Measurements from ENCODE around the gene CHRM1.
"Not testable (repeated sequence)": the region's sequence is repeated elsewhere in the genome, so short reads cannot be mapped to it uniquely, and the experiment has no call there.

Gene CHRM1, protein sequence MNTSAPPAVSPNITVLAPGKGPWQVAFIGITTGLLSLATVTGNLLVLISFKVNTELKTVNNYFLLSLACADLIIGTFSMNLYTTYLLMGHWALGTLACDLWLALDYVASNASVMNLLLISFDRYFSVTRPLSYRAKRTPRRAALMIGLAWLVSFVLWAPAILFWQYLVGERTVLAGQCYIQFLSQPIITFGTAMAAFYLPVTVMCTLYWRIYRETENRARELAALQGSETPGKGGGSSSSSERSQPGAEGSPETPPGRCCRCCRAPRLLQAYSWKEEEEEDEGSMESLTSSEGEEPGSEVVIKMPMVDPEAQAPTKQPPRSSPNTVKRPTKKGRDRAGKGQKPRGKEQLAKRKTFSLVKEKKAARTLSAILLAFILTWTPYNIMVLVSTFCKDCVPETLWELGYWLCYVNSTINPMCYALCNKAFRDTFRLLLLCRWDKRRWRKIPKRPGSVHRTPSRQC

DNA sequence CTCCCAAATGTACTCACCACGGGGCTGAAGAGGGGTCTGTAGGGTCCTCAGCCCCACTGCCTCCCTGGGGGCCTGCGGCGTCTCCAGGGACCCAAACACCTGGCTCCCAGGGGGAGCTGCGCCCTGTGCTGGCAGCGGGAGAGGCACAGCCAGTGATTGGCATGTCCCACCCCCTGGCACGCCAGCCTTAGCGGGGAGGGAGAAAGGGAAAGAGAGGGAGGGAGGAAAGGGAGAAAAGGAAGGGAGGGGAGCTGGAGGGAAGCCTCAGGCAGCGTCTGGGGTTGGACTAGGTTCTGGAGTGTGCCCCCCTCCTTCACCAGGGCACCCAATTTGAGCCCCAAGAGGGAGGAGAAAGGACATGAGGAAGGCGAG, at the start of gene CHRM1:
TSS of gene CHRM1 (minus strand) at position 163 of the 372 bp plus-strand sequence. CDS start 10,263 bp downstream, outside the sequence.
- no peak for DNase-seq (ENCODE audit: low read depth)

GRCh38 chr11:62965574-62965973, 44.4 kb upstream of the CHRM1 start:
- no peak for DNase-seq (ENCODE audit: low read depth)

GRCh38 chr11:62962391-62962790, 41.2 kb upstream of the CHRM1 start:
- DNase-seq (ENCODE audit: low read depth), result no peak

GRCh38 chr11:62961017-62961570, 39.9 kb upstream of the CHRM1 start:
- DNase-seq (ENCODE audit: low read depth), result no peak

- DNase-seq (ENCODE audit: low read depth), result no peak
Measured at GRCh38 chr11:62959422-62959980, 38.3 kb upstream of the CHRM1 start.

GRCh38 chr11:62958547-62959421, 37.6 kb upstream of the CHRM1 start:
- peak; percentile 8 for DNase-seq (ENCODE audit: low read depth)

DNA sequence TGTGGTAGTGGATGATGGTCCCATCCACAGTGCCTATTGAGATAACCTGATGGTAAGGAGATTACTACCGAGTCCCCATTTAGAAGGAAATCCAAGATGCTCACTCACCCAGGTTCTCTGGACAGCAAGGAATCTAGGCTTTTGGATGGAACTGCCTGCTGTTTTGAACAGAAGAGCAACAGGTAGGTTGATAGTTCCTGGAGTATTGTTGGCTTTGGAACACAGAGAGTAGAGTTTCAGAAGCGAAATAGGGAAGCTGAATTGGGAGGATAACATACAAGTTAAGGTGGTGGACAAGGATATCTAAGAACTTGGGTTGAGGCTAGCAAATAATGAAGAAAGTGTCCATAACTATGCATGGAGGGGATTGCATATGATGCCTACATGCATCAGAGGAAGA, 36.0 kb upstream of the CHRM1 start:
- no peak for DNase-seq (ENCODE audit: low read depth)

DNA sequence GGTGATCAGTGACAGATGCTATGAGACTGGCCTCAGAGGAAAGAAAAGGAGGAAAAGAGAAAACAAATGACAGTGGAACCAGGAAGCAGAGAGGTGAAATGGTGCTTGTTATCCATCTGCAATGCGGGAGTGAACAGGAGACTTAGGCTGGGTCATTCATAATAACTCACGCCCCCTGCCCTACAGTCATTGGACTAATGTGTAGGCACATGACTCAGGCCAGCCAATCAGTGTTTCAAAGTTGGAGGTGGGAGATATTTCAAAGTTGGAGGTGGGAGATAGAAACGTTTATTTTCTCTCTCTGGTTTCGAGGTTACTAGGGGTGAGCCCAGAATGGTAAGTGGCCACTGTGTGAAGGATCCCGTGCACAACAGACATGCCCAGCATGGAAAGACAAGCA, 33.3 kb upstream of the CHRM1 start:
- DNase-seq (ENCODE audit: low read depth), result no peak

DNA sequence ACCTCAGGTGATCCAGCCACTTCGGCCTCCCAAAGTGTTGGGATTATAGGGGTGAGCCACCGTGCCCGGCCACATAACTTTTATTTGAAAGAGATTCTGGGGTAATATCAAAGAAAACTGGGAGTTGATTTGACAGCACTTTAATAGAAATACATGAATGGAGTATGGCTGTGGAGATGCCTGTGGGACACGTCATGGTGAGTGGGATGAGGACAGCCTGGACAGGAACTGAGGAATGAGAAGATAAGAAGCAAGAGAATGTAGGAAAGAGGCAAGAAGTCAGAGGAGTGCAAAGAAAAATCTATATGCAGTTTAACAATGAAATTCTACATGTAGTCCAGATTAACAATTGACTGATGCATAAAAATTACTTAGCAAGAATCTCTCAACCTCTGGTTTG, 32.6 kb upstream of the CHRM1 start:
- DNase-seq (ENCODE audit: low read depth), result no peak

DNA sequence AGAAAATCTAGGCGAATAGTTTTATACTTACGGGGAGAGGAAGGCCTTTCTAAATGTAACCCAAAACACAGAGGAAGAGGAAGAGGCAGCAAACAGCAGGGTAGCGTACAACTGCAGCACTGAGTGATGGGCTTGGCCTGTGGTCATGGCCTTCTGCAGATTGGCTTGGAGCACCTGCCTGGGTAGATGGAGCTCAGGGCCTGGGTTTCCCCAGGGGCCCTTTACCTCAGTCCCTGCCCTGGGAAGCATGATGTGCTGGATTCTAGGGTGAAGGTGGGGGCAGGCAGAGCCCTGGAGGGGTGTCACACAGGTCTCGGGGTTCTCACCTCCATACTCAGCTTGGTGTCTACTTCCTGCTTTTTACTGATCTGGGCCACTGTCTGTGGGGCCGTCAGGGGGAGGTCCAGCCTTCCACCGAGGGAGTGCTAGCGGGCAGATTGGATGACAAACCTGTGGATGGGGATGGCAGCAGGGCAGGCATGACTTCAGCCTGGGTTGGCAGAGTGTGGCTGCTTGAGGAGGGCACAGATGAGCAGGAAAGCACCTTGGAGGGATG, 27.7 kb upstream of the CHRM1 start:
- no peak for DNase-seq (ENCODE audit: low read depth)

- not testable (repeated sequence) for DNase-seq (ENCODE audit: low read depth)
Measured at GRCh38 chr11:62945538-62945937, 24.4 kb upstream of the CHRM1 start.

- DNase-seq (ENCODE audit: low read depth), result not testable (repeated sequence)
Measured at GRCh38 chr11:62937528-62937927, 16.4 kb upstream of the CHRM1 start.

DNA sequence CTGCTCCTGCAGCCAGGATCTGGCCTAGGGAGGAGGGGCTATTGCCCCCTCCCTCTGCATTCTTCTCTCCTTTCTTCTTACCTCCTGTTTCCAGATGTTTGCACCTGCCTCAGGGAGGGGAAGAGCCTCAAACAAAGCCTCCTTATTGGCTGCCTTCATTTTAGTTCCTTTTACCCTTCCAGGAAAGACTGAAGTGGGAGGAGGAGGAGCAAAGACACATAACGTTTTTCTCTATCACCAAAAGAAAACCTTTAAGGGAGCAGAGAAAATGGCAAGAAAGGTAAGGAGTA, 13.3 kb upstream of the CHRM1 start:
- no peak for DNase-seq (ENCODE audit: low read depth)

GRCh38 chr11:62933750-62934495, 12.8 kb upstream of the CHRM1 start:
- DNase-seq (ENCODE audit: low read depth), result no peak

DNA sequence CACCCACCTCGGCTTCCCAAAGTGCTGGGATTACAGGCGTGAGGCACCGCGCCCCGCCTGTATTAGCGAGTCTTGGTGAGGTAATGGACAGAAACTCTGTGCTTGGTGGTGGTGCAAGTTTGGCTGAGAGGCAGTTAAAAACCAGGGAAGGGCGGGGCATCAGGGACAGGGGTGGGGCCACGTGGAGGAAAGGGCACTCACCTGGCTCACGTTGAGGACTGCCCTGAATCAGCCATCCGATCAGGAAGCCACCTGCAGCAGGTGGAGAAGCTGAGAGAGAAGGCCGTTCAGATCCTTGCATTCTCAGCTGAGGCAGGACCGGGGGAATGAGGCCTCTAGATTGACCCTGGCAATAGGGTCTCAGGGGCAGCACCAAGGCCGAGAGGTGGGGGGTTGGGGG, 12.1 kb upstream of the CHRM1 start:
- no peak for DNase-seq (ENCODE audit: low read depth)

- no peak for DNase-seq (ENCODE audit: low read depth)
Measured at GRCh38 chr11:62931499-62932278, 10.5 kb upstream of the CHRM1 start.

DNA sequence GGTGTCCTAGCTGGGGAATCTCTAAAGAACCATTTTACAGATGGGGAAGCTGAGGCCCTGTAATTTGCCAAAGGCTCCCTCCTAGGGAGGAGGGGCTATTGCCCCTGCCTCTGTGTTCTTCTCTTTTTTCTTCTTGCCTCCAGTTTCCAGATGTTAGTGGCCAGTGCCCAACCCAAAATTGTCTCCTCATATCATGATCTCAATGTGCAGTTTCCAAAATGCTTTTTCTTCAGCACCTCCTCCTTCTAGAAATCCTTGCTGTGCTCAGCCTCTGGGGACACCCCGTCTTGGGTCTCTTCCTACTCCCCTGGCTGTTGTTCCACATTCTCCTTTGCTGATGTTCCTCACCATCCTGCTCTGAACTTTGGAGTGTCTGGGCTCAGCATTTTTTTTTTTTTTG, 9.5 kb upstream of the CHRM1 start:
- no peak for DNase-seq (ENCODE audit: low read depth)

DNA sequence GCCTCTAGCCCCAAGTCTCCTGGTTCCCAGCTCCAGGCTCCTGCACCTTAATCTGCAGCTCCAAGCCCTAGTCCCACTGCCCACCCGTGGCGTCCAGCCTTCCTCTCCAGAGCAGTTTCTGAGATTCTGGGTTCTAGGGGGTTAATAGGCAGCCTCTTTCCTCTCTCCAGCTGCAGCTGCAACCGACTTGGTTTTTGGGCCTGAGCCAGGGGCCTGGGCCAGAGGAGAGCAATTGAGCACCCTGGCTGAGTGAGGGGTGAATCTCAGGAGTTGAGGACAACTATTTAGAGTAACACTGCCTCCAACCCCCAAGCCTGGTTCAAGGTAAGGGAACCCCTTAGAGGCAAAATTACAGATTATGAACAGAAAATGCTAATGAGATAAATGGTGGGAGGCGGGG, 9.0 kb upstream of the CHRM1 start:
- DNase-seq (ENCODE audit: low read depth), result no peak

DNA sequence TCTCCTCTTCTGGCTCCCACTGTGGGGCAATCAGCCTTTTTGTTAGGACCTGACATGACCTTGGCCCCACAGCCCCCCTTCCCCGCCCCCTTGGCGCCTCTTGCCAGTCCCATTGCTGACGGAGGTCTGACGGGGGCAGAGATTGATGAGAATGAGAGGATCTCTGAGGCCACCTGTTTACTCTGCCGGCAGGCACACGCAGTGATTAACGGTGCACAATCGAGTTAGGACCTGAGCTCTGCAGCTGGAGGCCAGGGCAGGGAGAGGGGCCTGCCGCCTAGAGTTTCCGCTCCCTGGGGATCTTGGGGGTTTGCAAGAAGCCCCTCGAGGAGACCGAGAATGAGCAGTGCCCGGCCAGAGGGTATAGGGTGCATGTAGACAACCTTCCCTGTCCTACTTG, 6.8 kb upstream of the CHRM1 start:
- DNase-seq (ENCODE audit: low read depth), result no peak

DNA sequence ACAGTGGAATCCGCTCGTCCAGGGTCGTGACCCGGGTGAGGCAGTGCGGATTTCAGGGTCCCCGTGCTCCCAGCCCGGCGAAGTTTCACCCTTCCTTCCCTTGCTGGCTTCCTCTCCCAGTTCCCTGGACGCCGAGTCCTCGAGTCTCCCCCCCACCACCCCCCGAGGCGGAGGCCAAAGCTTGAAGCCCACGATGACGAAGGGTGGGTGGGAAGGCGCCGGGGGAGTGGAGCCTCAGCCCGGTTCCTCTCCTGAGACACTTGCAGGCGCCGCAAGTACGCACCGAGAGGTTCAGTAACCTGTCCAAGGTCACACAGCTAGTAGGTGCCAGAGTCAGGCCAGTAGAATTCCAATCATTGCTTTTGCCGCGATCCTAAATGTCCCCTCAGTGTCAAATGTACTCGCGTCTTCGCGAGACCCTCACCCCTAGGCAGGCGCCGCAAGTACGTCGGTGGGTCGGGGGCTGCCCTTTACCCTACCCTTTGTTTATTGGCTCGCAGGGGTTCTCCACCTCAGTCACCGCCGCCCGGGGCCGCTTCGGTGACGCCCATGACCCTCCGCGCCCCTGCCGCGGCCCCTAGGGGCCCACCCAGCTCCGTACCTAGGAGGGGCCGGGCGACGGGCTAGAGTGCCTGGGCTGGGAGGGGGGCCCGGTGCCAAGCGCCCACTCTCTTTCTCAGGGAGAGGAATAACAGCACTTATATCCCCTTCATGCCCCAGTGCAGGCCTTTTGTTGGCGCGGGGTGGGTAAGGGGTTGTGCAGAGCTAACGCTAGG, 5.7 kb upstream of the CHRM1 start:
- DNase-seq (ENCODE audit: low read depth), result no peak
